ENCODE results near the gene ERBB4. TPM values are rescaled to one million over a fixed set of nuclear protein-coding genes. Genes with fewer than 3 reads are reported as not detected.

ERBB4 gene
- total RNA-seq, 1 donor from 2014 or later = 10.2 TPM

GRCh38 chr2:212505586-212505985, 33.0 kb downstream of the ERBB4 start:
- no peaks in the 10 kb centered on the region for H3K9me3 Mint-ChIP-seq
- no peaks in the 10 kb centered on the region for H3K27me3 Mint-ChIP-seq (ENCODE audit: low read depth)
- DNase-seq (ENCODE audit: low read depth, low spot score) = no peak
- TF ChIP-seq CTCF (conservative IDR thresholded peaks at IDR 0.05) = no peak
- no peak overlapping the region for H3K4me3 Mint-ChIP-seq
- H3K36me3 Mint-ChIP-seq (ENCODE audit: low read depth) = no peaks in the 10 kb centered on the region
- no peak overlapping the region for H3K27ac Mint-ChIP-seq (ENCODE audit: unreplicated experiment)
- H3K4me1 Mint-ChIP-seq = peaks cover 13% of the 10 kb centered on the region

GRCh38 chr2:212495046-212495445, 43.6 kb downstream of the ERBB4 start:
- H3K4me1 Mint-ChIP-seq = peaks cover 4% of the 10 kb centered on the region
- no peak overlapping the region for H3K4me3 Mint-ChIP-seq
- no peak for TF ChIP-seq CTCF (conservative IDR thresholded peaks at IDR 0.05)
- no peaks in the 10 kb centered on the region for H3K36me3 Mint-ChIP-seq (ENCODE audit: low read depth)
- H3K27me3 Mint-ChIP-seq (ENCODE audit: low read depth) = no peaks in the 10 kb centered on the region
- H3K27ac Mint-ChIP-seq (ENCODE audit: unreplicated experiment) = no peak overlapping the region
- DNase-seq (ENCODE audit: low read depth, low spot score) = no peak
- no peaks in the 10 kb centered on the region for H3K9me3 Mint-ChIP-seq

- TF ChIP-seq CTCF (conservative IDR thresholded peaks at IDR 0.05) = no peak
- Mint-ChIP-seq H3K27ac (ENCODE audit: unreplicated experiment) (no peak overlapping the region), H3K9me3 (no peaks in the 10 kb centered on the region), H3K4me3 (no peak overlapping the region), H3K36me3 (ENCODE audit: low read depth) (no peaks in the 10 kb centered on the region), H3K27me3 (ENCODE audit: low read depth) (no peaks in the 10 kb centered on the region), H3K4me1 (peaks cover 4% of the 10 kb centered on the region)
- no peak for DNase-seq (ENCODE audit: low read depth, low spot score)
Measured at GRCh38 chr2:212494418-212495020, 44.1 kb downstream of the ERBB4 start.

GRCh38 chr2:212489719-212490346, 48.8 kb downstream of the ERBB4 start:
- Mint-ChIP-seq H3K4me1 (peaks cover 5% of the 10 kb centered on the region), H3K4me3 (no peak overlapping the region), H3K36me3 (ENCODE audit: low read depth) (no peaks in the 10 kb centered on the region), H3K27ac (ENCODE audit: unreplicated experiment) (no peak overlapping the region), H3K9me3 (no peaks in the 10 kb centered on the region), H3K27me3 (ENCODE audit: low read depth) (no peaks in the 10 kb centered on the region)
- TF ChIP-seq CTCF (conservative IDR thresholded peaks at IDR 0.05) = no peak
- DNase-seq (ENCODE audit: low read depth, low spot score) = no peak

- peaks cover 9% of the 10 kb centered on the region for H3K4me1 Mint-ChIP-seq
- H3K4me3 Mint-ChIP-seq = no peak overlapping the region
- no peaks in the 10 kb centered on the region for H3K36me3 Mint-ChIP-seq (ENCODE audit: low read depth)
Measured at GRCh38 chr2:212488611-212489010, 50.0 kb downstream of the ERBB4 start.

More at GRCh38 chr2:212488611-212489010, 50.0 kb downstream of the ERBB4 start:
- no peak for DNase-seq (ENCODE audit: low read depth, low spot score)
- Mint-ChIP-seq H3K27me3 (ENCODE audit: low read depth) (no peaks in the 10 kb centered on the region), H3K27ac (ENCODE audit: unreplicated experiment) (no peak overlapping the region), H3K9me3 (no peaks in the 10 kb centered on the region)
- no peak for TF ChIP-seq CTCF (conservative IDR thresholded peaks at IDR 0.05)
